GM12892 (cell line): Measurements from ENCODE around the gene SRC.

Experiments
- POLR2A ChIP-seq: IDR thresholded peaks from 2 replicates; pipeline ENCODE4 v1.6.1; 2011; ENCODE audit warnings: low read depth, low read length, control low read depth
- TAF1 ChIP-seq: IDR thresholded peaks from 2 replicates; pipeline ENCODE4 v1.6.1; 2011; ENCODE audit warnings: low read depth, mild to moderate bottlenecking, control low read depth, low read length, borderline replicate concordance

DNA sequence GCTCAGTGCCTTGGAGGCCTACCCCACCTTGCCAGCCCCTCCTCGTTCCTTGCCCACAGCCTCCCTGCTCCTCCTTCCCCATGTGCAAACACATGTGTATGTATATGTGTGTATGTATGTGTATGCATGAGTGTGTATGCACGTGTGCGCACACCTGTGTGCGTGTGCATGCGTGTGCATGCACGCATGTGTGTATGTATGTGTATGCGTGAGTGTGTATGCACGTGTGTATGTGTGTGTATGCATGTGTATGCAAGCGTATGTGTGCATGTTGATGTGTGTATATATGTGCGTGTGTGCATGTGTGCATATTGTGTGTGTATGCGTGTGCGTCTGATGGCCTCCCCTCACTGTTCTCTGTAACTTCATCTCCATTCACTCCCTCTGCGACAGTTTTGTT, 74.7 kb downstream of the SRC start:
- TF ChIP-seq POLR2A: no peak
- no peak for TF ChIP-seq TAF1
